Right atrium auricular region (tissue), 2 donors: ENCODE measurements around the gene PCBP1. TPM values are rescaled to one million over a fixed set of nuclear protein-coding genes. Genes with fewer than 3 reads are reported as not detected.
A peak's percentile ranks its signal among the peaks of the same experiment; 100 is the strongest.
"Not testable (repeated sequence)": the region's sequence is repeated elsewhere in the genome, so short reads cannot be mapped to it uniquely, and the experiment has no call there.

Source experiments
- DNase-seq: peaks from one replicate; pipeline ENCODE4 v3.0.0-alpha.2; 2019; ENCODE audit warnings: low spot score
- H3K27ac ChIP-seq, 2 donors: fragments of 200-600 bp; sonication (generic); 1 replicate in 1 of 2; 2 replicates in 1 of 2; pipeline ENCODE4 v1.5.1; 2016 to 2019
- H3K27me3 ChIP-seq, 2 donors: fragments of 200-600 bp; sonication (generic); one replicate each; pipeline versions ENCODE4 v1.5.1 to v1.6.0; 2017 to 2019
- H3K36me3 ChIP-seq: fragments of 200-600 bp; sonication (generic); one replicate; pipeline ENCODE4 v1.5.1; 2016
- H3K4me1 ChIP-seq, 2 donors: fragments of 200-600 bp; sonication (generic); one replicate each; pipeline versions ENCODE4 v1.5.1 to v1.6.0; 2017 to 2019
- H3K4me3 ChIP-seq, 2 donors: fragments of 200-600 bp; sonication (generic); 1 replicate in 1 of 2; 2 replicates in 1 of 2; pipeline ENCODE4 v1.5.1; 2017 to 2019; ENCODE audit warnings: mild to moderate bottlenecking in 1 of 2, moderate library complexity in 1 of 2
- H3K9me3 ChIP-seq, 2 donors: fragments of 200-600 bp; sonication (generic); one replicate each; pipeline ENCODE4 v1.5.1; 2019
- CTCF ChIP-seq, 2 donors: fragments of 200-600 bp; sonication (generic); IDR thresholded peaks; one replicate each; pipeline ENCODE4 v1.5.1; 2019; ENCODE audit warnings: antibody characterized with exemption in 2 of 2
- total RNA-seq, 2 donors: library from RNA; depleted of rRNA; stranded (reverse); fragments of >200 nt; gene quantifications; one replicate each; pipeline ENCODE4 v1.1.0, GENCODE V29; 2016

The PCBP1 gene
- total RNA-seq, 2 donors from 2014 or later = 121 to 147 TPM

- H3K27me3 ChIP-seq = no peaks in the 10 kb centered on the region
- peak overlapping the region; percentile 91 to 92 for H3K27ac ChIP-seq
- TF ChIP-seq CTCF (IDR thresholded peaks at IDR 0.05) = no peak
- peaks cover 0 to 47% of the 10 kb centered on the region in 2 donors for H3K4me1 ChIP-seq
- H3K36me3 ChIP-seq = no peaks in the 10 kb centered on the region
- H3K9me3 ChIP-seq = no peaks in the 10 kb centered on the region
- no peak for DNase-seq
- peak overlapping the region; percentile 1 to 39 for H3K4me3 ChIP-seq
These were observed 45.2 kb downstream of the PCBP1 start for GRCh38 chr2:70132244-70133126.

- Histone ChIP-seq H3K27me3 (no peaks in the 10 kb centered on the region), H3K4me3 (peak overlapping the region in 1 of 2 donors; percentile 39), H3K27ac (peak overlapping the region; percentile 91 to 92), H3K4me1 (peaks cover 0 to 43% of the 10 kb centered on the region in 2 donors), H3K36me3 (no peaks in the 10 kb centered on the region), H3K9me3 (no peaks in the 10 kb centered on the region)
- no peak for TF ChIP-seq CTCF (IDR thresholded peaks at IDR 0.05)
- DNase-seq = no peak
These were observed 45.8 kb downstream of the PCBP1 start for GRCh38 chr2:70133127-70133452.

- Histone ChIP-seq H3K4me1 (peaks cover 0 to 43% of the 10 kb centered on the region in 2 donors), H3K36me3 (no peaks in the 10 kb centered on the region), H3K4me3 (no peak overlapping the region), H3K9me3 (no peaks in the 10 kb centered on the region), H3K27ac (peak overlapping the region; percentile 91 to 92), H3K27me3 (no peaks in the 10 kb centered on the region)
- DNase-seq = no peak
- TF ChIP-seq CTCF (IDR thresholded peaks at IDR 0.05) = no peak
These were observed 46.4 kb downstream of the PCBP1 start for GRCh38 chr2:70133491-70134322.

GRCh38 chr2:70134323-70134983, 47.2 kb downstream of the PCBP1 start:
- H3K4me1 ChIP-seq = peaks cover 0 to 43% of the 10 kb centered on the region in 2 donors
- H3K27me3 ChIP-seq, H3K4me3 ChIP-seq, DNase-seq, H3K36me3 ChIP-seq, H3K9me3 ChIP-seq: not testable (repeated sequence)
- peak overlapping the region; percentile 91 to 92 for H3K27ac ChIP-seq

Other genes with a start within 250 kb of the PCBP1 start
- gene SNRNP27, start 193.5 kb upstream of the PCBP1 start, total RNA-seq = 10 to 100 TPM; 61.7 to 73.3 TPM
- gene MXD1, start 172.4 kb upstream of the PCBP1 start, total RNA-seq = 1 to 10 TPM; 4.4 to 4.7 TPM
- gene ASPRV1, start 125.8 kb upstream of the PCBP1 start, total RNA-seq = under 1 TPM; 0.33 to 0.83 TPM
- gene C2orf42, start 103.5 kb downstream of the PCBP1 start, total RNA-seq = 1 to 10 TPM; 9.6 to 9.9 TPM
- 10 to 100 TPM; 27.2 to 28.9 TPM for gene TIA1, start 161.2 kb downstream of the PCBP1 start, total RNA-seq
- gene PCYOX1, start 170.7 kb downstream of the PCBP1 start, total RNA-seq = 10 to 100 TPM; 32.7 to 63.3 TPM
- gene SNRPG, start 206.3 kb downstream of the PCBP1 start, total RNA-seq = 10 to 100 TPM; 72.9 to 97.6 TPM
- gene FAM136A, start 214.6 kb downstream of the PCBP1 start, total RNA-seq = 10 to 100 TPM; 20.3 to 21.2 TPM